ENCODE results near the gene OR2G6. TPM values are rescaled to one million over a fixed set of nuclear protein-coding genes. Genes with fewer than 3 reads are reported as not detected.
"Not testable (repeated sequence)": the region's sequence is repeated elsewhere in the genome, so short reads cannot be mapped to it uniquely, and the experiment has no call there.

Gene OR2G6
- total RNA-seq, 4 donors from 2014 or later: not detected

DNA sequence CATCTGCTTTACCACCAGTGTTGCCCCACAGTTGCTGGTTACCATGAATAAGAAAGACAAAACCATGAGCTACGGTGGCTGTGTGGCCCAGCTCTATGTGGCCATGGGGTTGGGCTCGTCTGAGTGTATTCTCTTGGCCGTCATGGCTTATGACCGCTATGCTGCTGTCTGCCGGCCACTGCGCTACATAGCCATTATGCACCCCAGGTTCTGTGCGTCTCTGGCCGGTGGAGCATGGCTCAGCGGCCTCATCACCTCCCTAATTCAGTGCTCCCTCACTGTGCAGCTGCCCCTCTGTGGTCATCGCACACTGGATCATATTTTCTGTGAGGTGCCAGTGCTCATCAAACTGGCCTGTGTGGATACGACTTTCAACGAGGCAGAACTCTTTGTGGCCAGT is 14.0 kb downstream of the OR2G6 start:
- Histone ChIP-seq H3K36me3 (no peaks in the 10 kb centered on the region), H3K27ac (no peak overlapping the region), H3K4me1 (no peaks in the 10 kb centered on the region), H3K9me3 (peaks cover 0 to 28% (median 0%) of the 10 kb centered on the region in 4 donors), H3K27me3 (no peaks in the 10 kb centered on the region), H3K4me3 (no peak overlapping the region)
- no peak for DNase-seq (ENCODE audit: low spot score in 2 of 2)
- whole genome bisulfite sequencing, 2 donors: 86 to 92% methylated on average over 12 of the region's 12 CpGs
- TF ChIP-seq, protein P1, sequence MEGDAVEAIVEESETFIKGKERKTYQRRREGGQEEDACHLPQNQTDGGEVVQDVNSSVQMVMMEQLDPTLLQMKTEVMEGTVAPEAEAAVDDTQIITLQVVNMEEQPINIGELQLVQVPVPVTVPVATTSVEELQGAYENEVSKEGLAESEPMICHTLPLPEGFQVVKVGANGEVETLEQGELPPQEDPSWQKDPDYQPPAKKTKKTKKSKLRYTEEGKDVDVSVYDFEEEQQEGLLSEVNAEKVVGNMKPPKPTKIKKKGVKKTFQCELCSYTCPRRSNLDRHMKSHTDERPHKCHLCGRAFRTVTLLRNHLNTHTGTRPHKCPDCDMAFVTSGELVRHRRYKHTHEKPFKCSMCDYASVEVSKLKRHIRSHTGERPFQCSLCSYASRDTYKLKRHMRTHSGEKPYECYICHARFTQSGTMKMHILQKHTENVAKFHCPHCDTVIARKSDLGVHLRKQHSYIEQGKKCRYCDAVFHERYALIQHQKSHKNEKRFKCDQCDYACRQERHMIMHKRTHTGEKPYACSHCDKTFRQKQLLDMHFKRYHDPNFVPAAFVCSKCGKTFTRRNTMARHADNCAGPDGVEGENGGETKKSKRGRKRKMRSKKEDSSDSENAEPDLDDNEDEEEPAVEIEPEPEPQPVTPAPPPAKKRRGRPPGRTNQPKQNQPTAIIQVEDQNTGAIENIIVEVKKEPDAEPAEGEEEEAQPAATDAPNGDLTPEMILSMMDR (IDR thresholded peaks at IDR 0.05): no peak
- TF ChIP-seq EP300 (IDR thresholded peaks at IDR 0.05) (no peak), POLR2A (IDR thresholded peaks at IDR 0.05) (no peak)

GRCh38 chr1:248537449-248537848 is 29.6 kb downstream of the OR2G6 start:
- not testable (repeated sequence) for DNase-seq (ENCODE audit: low spot score in 2 of 2); H3K27ac ChIP-seq; H3K9me3 ChIP-seq; H3K4me3 ChIP-seq; H3K4me1 ChIP-seq; H3K27me3 ChIP-seq; H3K36me3 ChIP-seq

GRCh38 chr1:248547383-248547782 is 39.5 kb downstream of the OR2G6 start:
- H3K4me3 ChIP-seq; H3K27ac ChIP-seq; H3K9me3 ChIP-seq; DNase-seq (ENCODE audit: low spot score in 2 of 2); H3K27me3 ChIP-seq; H3K36me3 ChIP-seq; H3K4me1 ChIP-seq: not testable (repeated sequence)
- WGBS, 2 donors: no CpG with 5 or more reads among the region's 2 CpGs

DNA sequence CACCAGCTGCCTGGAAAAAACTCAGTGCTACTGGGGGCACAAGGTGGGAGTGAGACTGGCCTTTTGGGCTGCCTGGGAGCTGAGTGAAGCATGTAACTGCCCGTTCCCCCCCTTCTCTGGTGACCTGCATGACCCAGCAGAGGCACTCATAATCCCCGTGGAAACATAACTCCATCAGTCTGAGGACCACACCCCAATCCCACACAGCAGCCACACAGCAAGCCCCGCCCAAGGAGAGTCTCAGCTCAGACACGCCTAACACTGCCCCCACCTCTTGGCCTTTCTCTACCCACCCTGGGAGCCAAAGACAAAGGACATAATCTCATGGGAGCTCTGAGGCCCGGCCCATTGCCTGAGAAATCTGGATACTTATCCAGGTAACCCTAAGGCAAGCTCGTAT is 43.2 kb downstream of the OR2G6 start:
- H3K36me3 ChIP-seq; DNase-seq (ENCODE audit: low spot score in 2 of 2); H3K9me3 ChIP-seq; H3K4me3 ChIP-seq; H3K27ac ChIP-seq; H3K4me1 ChIP-seq; H3K27me3 ChIP-seq: not testable (repeated sequence)
- no CpG with 5 or more reads among the region's 6 CpGs for WGBS, 2 donors

- H3K4me1 ChIP-seq; H3K27me3 ChIP-seq; H3K4me3 ChIP-seq; H3K9me3 ChIP-seq; DNase-seq (ENCODE audit: low spot score in 2 of 2); H3K36me3 ChIP-seq; H3K27ac ChIP-seq: not testable (repeated sequence)
- WGBS, 2 donors: 81 to 93% methylated on average over 3 of the region's 3 CpGs
Measured at GRCh38 chr1:248562672-248563071, 54.8 kb downstream of the OR2G6 start, which contains the start of gene OR2T29. TSS of gene OR2T29 (minus strand) at chr1:248562772. CDS start at chr1:248559491, 3,281 bp downstream.

DNA sequence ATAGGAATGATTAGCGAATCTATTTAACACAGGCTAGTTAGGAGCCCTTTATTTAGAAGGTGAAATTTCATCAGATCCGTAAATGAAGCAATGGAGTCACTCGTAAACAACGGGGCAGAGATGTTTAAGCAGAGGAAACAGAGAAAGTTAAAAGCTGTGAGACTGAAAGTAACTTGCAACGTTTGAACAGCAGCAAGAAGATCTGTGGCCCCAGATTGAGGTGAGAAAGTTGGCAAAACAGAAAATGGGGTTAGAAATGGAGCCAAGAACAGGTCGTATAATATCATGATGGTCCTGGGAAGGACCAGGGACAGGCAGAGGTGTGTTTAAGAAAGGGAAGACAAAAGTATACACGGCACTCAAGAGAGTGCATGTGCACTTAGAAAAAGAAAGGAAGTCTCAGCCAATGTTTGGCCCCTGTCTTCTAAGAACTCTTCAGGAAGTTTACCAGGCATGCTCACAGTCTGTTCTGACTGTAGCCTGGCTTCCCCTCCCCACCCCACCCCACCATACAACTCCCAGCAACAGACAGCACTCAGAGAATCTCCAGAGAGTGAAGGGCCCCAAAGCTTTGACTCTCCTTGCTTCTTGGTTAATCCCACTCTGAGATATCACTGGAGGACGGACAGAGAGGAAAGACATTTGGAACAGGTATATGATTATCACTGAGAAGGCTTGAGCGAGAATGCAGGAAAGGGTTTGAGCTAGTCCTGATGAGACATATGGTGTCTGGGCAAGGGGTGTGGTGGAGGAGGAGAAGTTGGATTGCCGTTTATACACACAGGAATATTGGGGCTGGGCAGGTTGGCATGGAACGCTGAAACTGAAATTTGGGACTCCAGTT is 57.9 kb downstream of the OR2G6 start:
- H3K4me3 ChIP-seq; H3K27me3 ChIP-seq; H3K36me3 ChIP-seq; H3K27ac ChIP-seq; H3K4me1 ChIP-seq; DNase-seq (ENCODE audit: low spot score in 2 of 2); H3K9me3 ChIP-seq: not testable (repeated sequence)
- WGBS, 2 donors: 74% methylated on average over 11 of the region's 11 CpGs

DNA sequence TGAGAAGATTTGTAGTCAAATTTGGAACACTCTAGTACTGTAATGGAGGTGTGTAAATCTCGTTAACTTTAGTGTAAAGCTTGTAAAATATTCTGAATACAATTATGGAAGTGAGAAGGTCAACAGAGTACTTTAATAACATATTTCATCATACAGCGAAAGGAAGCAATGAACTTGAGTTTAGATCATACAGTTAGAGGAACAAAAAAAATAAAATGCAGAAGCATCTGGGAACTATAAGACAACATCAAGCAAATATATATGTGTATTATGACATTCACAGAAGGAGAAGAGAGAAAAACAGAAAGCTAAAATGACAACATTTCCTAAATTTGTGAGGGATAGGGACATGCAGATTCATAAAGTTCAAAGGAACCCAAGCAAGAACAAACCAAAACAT is 61.2 kb downstream of the OR2G6 start:
- not testable (repeated sequence) for H3K9me3 ChIP-seq; H3K4me3 ChIP-seq; H3K36me3 ChIP-seq; H3K4me1 ChIP-seq; H3K27me3 ChIP-seq; DNase-seq (ENCODE audit: low spot score in 2 of 2); H3K27ac ChIP-seq
- WGBS, 2 donors: 22 to 27% methylated on average over 2 of the region's 2 CpGs

GRCh38 chr1:248570811-248571210 is 62.9 kb downstream of the OR2G6 start:
- H3K36me3 ChIP-seq; DNase-seq (ENCODE audit: low spot score in 2 of 2); H3K4me3 ChIP-seq; H3K27ac ChIP-seq; H3K4me1 ChIP-seq; H3K27me3 ChIP-seq; H3K9me3 ChIP-seq: not testable (repeated sequence)
- WGBS, 2 donors: 48 to 60% methylated on average over 3 of the region's 3 CpGs

GRCh38 chr1:248572049-248572448 is 64.2 kb downstream of the OR2G6 start:
- H3K36me3 ChIP-seq; H3K4me1 ChIP-seq; H3K4me3 ChIP-seq; H3K27ac ChIP-seq; H3K27me3 ChIP-seq; H3K9me3 ChIP-seq; DNase-seq (ENCODE audit: low spot score in 2 of 2): not testable (repeated sequence)
- WGBS, 2 donors: no CpG with 5 or more reads among the region's 1 CpG

GRCh38 chr1:248573856-248574255 is 66.0 kb downstream of the OR2G6 start:
- H3K9me3 ChIP-seq, H3K27me3 ChIP-seq: not testable (repeated sequence)
- WGBS, 2 donors: 78 to 91% methylated on average over 2 to 6 of the region's 8 CpGs

DNA sequence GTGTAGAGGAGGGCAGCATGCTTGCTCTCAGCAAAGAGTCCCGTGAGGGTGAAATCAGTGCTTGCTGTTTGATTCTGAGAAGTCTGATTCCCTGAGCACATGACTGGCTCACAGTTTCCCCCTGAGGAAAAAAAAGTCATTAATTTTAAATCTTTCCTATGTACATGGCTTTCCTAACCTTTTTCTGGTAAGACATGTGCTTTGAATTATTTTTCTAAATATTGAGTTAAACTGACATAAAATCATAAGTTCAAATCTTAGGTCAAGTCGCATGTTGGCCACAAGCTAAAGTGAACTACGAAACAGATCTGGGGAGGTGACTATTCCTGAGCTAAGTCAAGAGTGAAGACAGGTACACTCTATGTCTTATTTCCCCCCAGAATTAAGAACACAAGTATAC is 66.8 kb downstream of the OR2G6 start, which contains the start of gene OR2T34:
Gene OR2T34 (minus strand): TSS at position 101 of the 400 bp plus-strand sequence. CDS start 0 bp downstream, at position 101.
- DNase-seq (ENCODE audit: low spot score in 2 of 2); H3K27me3 ChIP-seq; H3K36me3 ChIP-seq; H3K4me1 ChIP-seq; H3K4me3 ChIP-seq; H3K27ac ChIP-seq; H3K9me3 ChIP-seq: not testable (repeated sequence)
- 82 to 94% methylated on average over 3 of the region's 3 CpGs for WGBS, 2 donors

More at GRCh38 chr1:248573856-248574255, 66.0 kb downstream of the OR2G6 start:
- not testable (repeated sequence) for H3K27ac ChIP-seq; H3K4me3 ChIP-seq; H3K36me3 ChIP-seq; DNase-seq (ENCODE audit: low spot score in 2 of 2); H3K4me1 ChIP-seq
